LNCaP clone FGC (cell line): ENCODE measurements around the gene C14orf132.

Experiments
- DNase-seq: peaks from one replicate; pipeline ENCODE4 v3.0.0-alpha.2; 2011; ENCODE audit warnings: low read depth
- H3K4me3 ChIP-seq: 2 replicates; pipeline ENCODE4 v1.5.1; 2011; ENCODE audit warnings: mild to moderate bottlenecking, low read depth, low read length, control low read depth
- CTCF ChIP-seq: IDR thresholded peaks from 2 replicates; pipeline ENCODE4 v1.5.1; 2012; ENCODE audit warnings: mild to moderate bottlenecking; ENCODE audit not compliant: control insufficient read depth, insufficient read depth; ENCODE audit errors: extremely low read depth

Gene C14orf132

GRCh38 chr14:96060186-96060933 is 21.2 kb downstream of the C14orf132 start:
- no peak overlapping the region for H3K4me3 ChIP-seq
- no peak for DNase-seq
- TF ChIP-seq CTCF = no peak

- DNase-seq = no peak
- TF ChIP-seq CTCF = no peak
- no peak overlapping the region for H3K4me3 ChIP-seq
Observed at GRCh38 chr14:96062010-96062409, 22.8 kb downstream of the C14orf132 start.

GRCh38 chr14:96062506-96062905 is 23.3 kb downstream of the C14orf132 start:
- no peak for DNase-seq
- no peak overlapping the region for H3K4me3 ChIP-seq
- no peak for TF ChIP-seq CTCF

GRCh38 chr14:96064866-96065265 is 25.7 kb downstream of the C14orf132 start:
- H3K4me3 ChIP-seq = no peak overlapping the region
- no peak for DNase-seq
- TF ChIP-seq CTCF = no peak

GRCh38 chr14:96065661-96066459 is 26.7 kb downstream of the C14orf132 start:
- H3K4me3 ChIP-seq = no peak overlapping the region
- no peak for TF ChIP-seq CTCF
- no peak for DNase-seq

- TF ChIP-seq CTCF = no peak
- H3K4me3 ChIP-seq = no peak overlapping the region
- no peak for DNase-seq
Observed at GRCh38 chr14:96066976-96067375, 27.8 kb downstream of the C14orf132 start.
